ENCODE results near the gene CCDC194. TPM values are rescaled to one million over a fixed set of nuclear protein-coding genes. Genes with fewer than 3 reads are reported as not detected.

The CCDC194 gene
- total RNA-seq: not detected in 2 replicates

GRCh38 chr19:17393914-17394313 lies at the start of gene CCDC194:
CCDC194 (minus strand) TSS chr19:17394196; CDS start chr19:17394158, 38 bp downstream.
- TF ChIP-seq CTCF (IDR thresholded peaks at IDR 0.05; ENCODE audit: extremely low read depth, low read depth, low read length): no peak
- Histone ChIP-seq H2AFZ (ENCODE audit: low read length) (peak within 1 kb of the TSS; percentile 3), H3K4me2 (ENCODE audit: insufficient read depth, low read length) (peak within 1 kb of the TSS; percentile 15)

GRCh38 chr19:17441241-17442021 lies 47.4 kb upstream of the CCDC194 start:
- Histone ChIP-seq H3K9me3 (ENCODE audit: low read depth, low read length) (no peaks in the 10 kb centered on the region), H3K27me3 (ENCODE audit: insufficient read depth, low read length) (no peaks in the 10 kb centered on the region), H4K20me1 (ENCODE audit: insufficient read depth, low read length) (no peaks in the 10 kb centered on the region), H3K4me2 (ENCODE audit: insufficient read depth, low read length) (no peak overlapping the region), H3K79me2 (ENCODE audit: insufficient read depth, low read length) (no peaks in the 10 kb centered on the region), H2AFZ (ENCODE audit: low read length) (no peak overlapping the region), H3K4me1 (ENCODE audit: insufficient read depth, low read length) (no peaks in the 10 kb centered on the region), H3K4me3 (ENCODE audit: insufficient read depth, low read length) (no peak overlapping the region), H3K27ac (ENCODE audit: low read depth, low read length) (no peak overlapping the region), H3K36me3 (ENCODE audit: insufficient read depth, low read length) (no peaks in the 10 kb centered on the region)
- TF ChIP-seq CTCF (IDR thresholded peaks at IDR 0.05; ENCODE audit: extremely low read depth, low read depth, low read length): peak; percentile 50
- peak; percentile 89 for DNase-seq (ENCODE audit: insufficient read length, low spot score, missing footprints)

More at GRCh38 chr19:17393914-17394313, at the start of gene CCDC194:
- Histone ChIP-seq H3K4me3 (ENCODE audit: insufficient read depth, low read length) (no peak within 1 kb of the TSS), H3K27me3 (ENCODE audit: insufficient read depth, low read length) (peaks cover 21% of the 10 kb centered on the region), H3K9me3 (ENCODE audit: low read depth, low read length) (no peaks in the 10 kb centered on the region), H4K20me1 (ENCODE audit: insufficient read depth, low read length) (no peaks in the 10 kb centered on the region), H3K79me2 (ENCODE audit: insufficient read depth, low read length) (no peaks in the 10 kb centered on the region), H3K36me3 (ENCODE audit: insufficient read depth, low read length) (no peaks in the 10 kb centered on the region), H3K27ac (ENCODE audit: low read depth, low read length) (no peak within 1 kb of the TSS), H3K4me1 (ENCODE audit: insufficient read depth, low read length) (peaks cover 9% of the 10 kb centered on the region)
- DNase-seq (ENCODE audit: insufficient read length, low spot score, missing footprints): peak; percentile 85

- H3K79me2 ChIP-seq (ENCODE audit: insufficient read depth, low read length): no peaks in the 10 kb centered on the region
- H3K27ac ChIP-seq (ENCODE audit: low read depth, low read length): no peak overlapping the region
- H3K4me2 ChIP-seq (ENCODE audit: insufficient read depth, low read length): no peak overlapping the region
- DNase-seq (ENCODE audit: insufficient read length, low spot score, missing footprints): peak; percentile 36
- no peak for TF ChIP-seq CTCF (IDR thresholded peaks at IDR 0.05; ENCODE audit: extremely low read depth, low read depth, low read length)
- no peaks in the 10 kb centered on the region for H3K9me3 ChIP-seq (ENCODE audit: low read depth, low read length)
- H3K4me3 ChIP-seq (ENCODE audit: insufficient read depth, low read length): no peak overlapping the region
- H4K20me1 ChIP-seq (ENCODE audit: insufficient read depth, low read length): no peaks in the 10 kb centered on the region
- no peaks in the 10 kb centered on the region for H3K27me3 ChIP-seq (ENCODE audit: insufficient read depth, low read length)
- H2AFZ ChIP-seq (ENCODE audit: low read length): no peak overlapping the region
- no peaks in the 10 kb centered on the region for H3K4me1 ChIP-seq (ENCODE audit: insufficient read depth, low read length)
- no peaks in the 10 kb centered on the region for H3K36me3 ChIP-seq (ENCODE audit: insufficient read depth, low read length)
These were observed 42.9 kb upstream of the CCDC194 start for GRCh38 chr19:17436874-17437267.

- Histone ChIP-seq H3K4me1 (ENCODE audit: insufficient read depth, low read length) (no peaks in the 10 kb centered on the region), H3K36me3 (ENCODE audit: insufficient read depth, low read length) (no peaks in the 10 kb centered on the region), H2AFZ (ENCODE audit: low read length) (no peak overlapping the region), H3K4me2 (ENCODE audit: insufficient read depth, low read length) (no peak overlapping the region), H3K4me3 (ENCODE audit: insufficient read depth, low read length) (no peak overlapping the region), H3K9me3 (ENCODE audit: low read depth, low read length) (no peaks in the 10 kb centered on the region), H3K27ac (ENCODE audit: low read depth, low read length) (no peak overlapping the region), H3K79me2 (ENCODE audit: insufficient read depth, low read length) (no peaks in the 10 kb centered on the region), H3K27me3 (ENCODE audit: insufficient read depth, low read length) (no peaks in the 10 kb centered on the region), H4K20me1 (ENCODE audit: insufficient read depth, low read length) (no peaks in the 10 kb centered on the region)
- TF ChIP-seq CTCF (IDR thresholded peaks at IDR 0.05; ENCODE audit: extremely low read depth, low read depth, low read length): no peak
- DNase-seq (ENCODE audit: insufficient read length, low spot score, missing footprints): peak; percentile 52
These were observed 42.3 kb upstream of the CCDC194 start for GRCh38 chr19:17436094-17436873.
